HS-5 (cell line): Measurements from ENCODE around the gene AMPH.

ENCODE experiments used
- DNase-seq: peaks from one replicate; pipeline ENCODE4 v3.0.0-alpha.2; 2012; ENCODE audit warnings: low read depth

Gene AMPH

GRCh38 chr7:38630720-38631673, at the start of gene AMPH:
AMPH (minus strand) TSS chr7:38631373; CDS start chr7:38631351, 22 bp downstream.
- peak; percentile 49 for DNase-seq

DNA sequence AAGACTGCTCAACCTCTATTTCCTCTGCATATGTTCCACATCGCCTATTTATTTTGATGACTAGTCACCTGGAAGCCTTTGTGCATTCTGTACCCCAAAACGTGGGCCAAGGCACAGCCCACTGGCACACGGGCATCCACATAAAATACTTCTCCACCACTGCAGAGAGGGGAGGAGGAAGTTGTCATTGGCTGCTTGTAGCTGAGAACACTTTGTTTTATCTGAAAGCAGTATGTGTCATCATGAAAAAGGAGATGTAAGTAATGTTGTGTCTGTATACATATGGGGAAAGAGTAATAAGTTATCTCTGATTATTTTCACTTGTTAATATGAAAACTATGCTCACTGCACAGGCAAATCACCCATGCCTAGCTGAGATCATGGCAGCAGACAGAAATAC, 48.2 kb upstream of the AMPH start:
- no peak for DNase-seq

- no peak for DNase-seq
Measured at GRCh38 chr7:38678698-38679054, 47.5 kb upstream of the AMPH start.

DNA sequence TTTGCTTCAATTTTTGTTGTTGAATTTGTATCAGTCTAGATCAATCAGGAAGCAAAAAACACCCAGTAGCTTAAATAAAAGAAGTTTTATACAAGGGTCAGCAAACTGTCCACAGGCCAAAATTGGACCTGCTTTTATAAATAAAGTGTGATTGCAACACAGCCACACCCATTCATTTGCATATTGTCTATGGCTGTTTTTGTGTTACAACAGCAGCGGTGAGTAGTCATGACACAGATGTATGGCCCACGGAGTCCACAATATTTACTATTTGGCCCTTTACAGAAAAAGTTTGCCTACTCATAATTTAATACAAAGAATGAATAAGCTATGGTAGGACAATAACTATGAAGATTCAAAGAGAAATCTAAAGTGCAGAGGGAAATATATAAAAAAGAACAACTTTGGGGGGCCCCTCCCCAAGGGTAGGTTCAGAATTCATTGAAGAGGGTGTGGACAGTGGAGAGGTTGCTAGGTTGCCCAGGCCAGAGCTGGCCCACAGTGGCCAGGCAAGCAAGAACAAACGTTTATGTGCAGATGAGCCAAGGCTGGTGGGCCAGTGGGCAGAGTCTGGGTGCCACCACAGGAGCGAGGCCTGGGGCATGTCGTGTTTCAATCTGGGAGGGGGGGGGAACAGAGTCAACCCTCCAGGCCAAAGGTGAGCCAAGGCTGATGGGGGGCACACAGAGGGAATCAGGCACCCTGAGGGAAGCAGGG, 47.0 kb upstream of the AMPH start:
- DNase-seq, result no peak

DNA sequence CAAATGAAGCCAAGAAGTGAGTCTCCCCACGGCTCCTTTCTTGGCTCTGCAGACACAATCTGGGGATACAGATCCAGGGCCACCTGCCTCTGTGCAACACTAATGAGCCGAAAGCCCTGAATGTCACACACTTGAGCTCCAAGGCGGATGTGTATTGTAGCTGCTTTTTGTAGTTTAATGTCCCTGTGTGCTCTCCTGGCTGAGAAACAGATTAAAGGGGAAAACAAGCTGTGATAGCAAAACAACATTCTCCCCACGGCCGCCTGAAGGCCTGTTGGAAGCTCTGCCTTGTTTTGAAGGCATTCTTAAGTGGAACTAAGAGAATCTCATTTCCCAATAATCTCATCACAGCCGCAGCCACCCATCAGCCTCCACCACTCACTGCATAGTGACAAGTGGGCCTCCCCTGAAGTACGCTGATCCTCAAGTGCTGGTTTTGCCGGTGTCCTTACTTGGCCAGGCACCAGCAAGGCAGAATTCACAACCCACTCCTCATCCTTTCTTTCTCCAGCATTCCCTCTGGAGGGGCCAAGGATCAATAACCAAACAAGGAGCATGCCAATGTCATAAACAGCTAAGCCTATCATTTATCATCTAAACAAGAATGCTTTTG, 44.4 kb upstream of the AMPH start:
- no peak for DNase-seq

- no peak for DNase-seq
Measured at GRCh38 chr7:38674513-38674912, 43.3 kb upstream of the AMPH start.

GRCh38 chr7:38673795-38674194, 42.6 kb upstream of the AMPH start:
- peak; percentile 98 for DNase-seq

- no peak for DNase-seq
Measured at GRCh38 chr7:38671911-38672905, 41.0 kb upstream of the AMPH start.

DNA sequence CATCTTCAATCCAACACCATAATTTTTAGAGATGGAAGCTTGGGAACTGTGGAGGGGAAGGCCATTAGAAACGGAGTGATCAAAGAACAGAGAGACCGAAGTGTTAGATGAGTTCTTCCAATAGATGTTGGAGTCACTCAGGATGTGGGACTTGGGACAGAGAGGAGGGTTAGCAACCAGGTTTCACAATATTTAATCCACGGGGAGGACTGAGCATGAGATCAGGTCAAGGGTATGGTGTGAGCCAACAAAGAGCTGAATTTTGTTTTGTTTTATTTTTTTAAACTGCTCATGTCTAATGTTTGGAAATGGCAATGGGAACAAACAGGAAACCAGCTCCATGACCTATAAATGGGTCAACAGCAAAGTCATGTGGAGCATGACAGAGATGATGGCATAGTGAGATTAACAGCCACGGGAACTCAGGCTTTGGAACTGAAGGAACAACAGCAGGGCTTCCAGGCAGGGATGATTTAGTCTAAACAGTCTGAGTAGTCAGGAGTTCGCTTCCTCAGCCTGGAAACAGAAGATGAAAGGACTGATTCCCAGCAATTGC, 38.9 kb upstream of the AMPH start:
- DNase-seq, result no peak

DNA sequence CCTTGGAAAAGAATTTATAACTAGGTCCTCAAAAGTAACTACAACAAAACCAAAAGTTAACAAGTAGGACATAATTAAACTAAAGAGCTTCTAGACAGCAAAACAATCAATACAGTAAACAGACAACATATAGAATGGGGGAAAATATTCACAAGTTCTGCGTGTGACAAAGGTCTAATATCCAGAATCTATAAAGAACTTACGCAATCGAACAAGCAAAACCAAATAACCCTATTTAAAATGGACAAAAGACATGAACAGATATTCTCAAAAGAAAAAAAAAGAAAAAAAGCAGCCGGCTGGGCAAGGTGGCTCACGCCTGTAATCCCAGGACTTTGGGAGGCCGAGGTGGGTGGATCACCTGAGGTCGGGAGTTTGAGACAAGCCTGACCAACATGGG, 33.8 kb upstream of the AMPH start:
- DNase-seq, result no peak

GRCh38 chr7:38660427-38661099, 29.4 kb upstream of the AMPH start:
- no peak for DNase-seq

DNA sequence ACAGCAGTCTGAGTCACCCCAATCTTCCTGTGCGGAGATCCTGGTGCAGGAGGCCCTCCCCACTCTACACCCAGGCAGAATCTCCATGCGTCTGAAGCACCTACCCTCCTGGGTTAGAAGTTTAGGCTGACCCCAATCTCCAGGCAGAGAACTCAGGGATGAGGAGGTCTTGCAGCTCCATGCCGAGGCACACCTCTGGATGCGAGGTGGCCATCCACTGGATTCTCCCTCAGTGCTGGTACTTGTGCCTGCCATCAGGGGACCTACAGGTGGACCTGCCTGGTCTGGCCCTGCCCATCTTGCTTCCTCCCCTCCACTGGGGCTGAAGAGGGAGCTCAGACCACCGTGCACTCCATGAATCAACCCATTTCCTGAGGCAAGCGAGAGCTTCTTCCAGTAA, 28.8 kb upstream of the AMPH start:
- no peak for DNase-seq

- DNase-seq, result peak; percentile 46
Measured at GRCh38 chr7:38658921-38659320, 27.7 kb upstream of the AMPH start.

DNA sequence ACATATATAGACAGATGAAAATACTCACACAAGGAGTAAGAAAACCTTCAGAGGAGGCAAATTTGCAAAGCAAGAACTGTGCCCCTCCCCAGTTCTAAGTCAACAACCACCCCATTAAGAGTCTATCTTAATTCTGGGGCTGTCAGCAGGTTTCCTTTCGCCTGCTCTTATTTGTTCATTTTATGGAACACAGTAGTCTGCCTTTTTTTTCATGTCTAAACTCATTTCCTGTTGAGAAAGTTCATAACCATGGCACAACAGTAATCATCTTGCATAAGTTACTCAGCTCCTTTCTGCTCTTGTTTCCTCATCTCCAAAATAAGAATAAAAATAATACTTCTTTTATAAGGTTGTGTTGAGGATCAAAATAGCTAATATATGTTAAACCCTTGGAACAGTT, 25.8 kb upstream of the AMPH start:
- DNase-seq, result no peak

GRCh38 chr7:38655833-38656774, 24.9 kb upstream of the AMPH start:
- DNase-seq, result no peak

DNA sequence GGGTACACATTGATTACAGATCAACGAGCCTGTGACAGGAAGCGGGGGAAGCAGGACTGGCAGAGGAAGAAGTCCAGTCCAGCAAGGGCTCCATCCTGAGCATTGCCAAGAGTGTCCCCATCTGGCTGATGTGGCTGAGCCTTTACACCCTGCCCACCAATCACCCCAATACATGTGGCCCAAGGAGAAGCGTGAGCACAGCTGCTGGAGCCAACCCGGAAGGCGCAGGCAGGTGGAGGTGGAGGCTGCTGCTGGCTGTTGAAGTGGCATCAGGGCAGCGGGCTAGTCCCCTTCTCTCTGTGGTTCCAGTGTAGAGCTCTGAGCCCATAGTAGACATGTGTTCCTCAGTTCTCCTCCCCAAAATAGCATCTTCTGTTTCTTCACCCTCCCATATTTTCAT, 6.8 kb upstream of the AMPH start:
- no peak for DNase-seq

DNA sequence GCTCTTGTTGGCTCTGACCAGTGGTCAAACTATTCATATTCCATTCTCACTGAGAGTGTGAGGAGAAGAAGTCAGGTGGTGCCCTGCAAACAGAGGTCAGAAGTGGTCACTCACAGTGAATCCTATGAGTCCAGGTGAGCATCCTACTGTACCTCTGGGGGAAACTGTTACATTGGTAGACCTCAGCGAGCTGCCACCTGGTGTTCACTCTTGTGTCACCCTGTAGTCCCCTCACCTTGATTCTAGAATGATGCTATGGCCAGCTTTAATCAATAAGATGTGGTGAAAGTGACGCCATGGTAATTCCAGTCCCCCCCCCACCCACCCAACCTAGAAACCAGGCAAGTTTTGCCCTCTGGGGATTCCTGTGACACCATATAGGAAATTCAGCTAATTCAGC, 1.2 kb upstream of the AMPH start:
- no peak for DNase-seq

DNA sequence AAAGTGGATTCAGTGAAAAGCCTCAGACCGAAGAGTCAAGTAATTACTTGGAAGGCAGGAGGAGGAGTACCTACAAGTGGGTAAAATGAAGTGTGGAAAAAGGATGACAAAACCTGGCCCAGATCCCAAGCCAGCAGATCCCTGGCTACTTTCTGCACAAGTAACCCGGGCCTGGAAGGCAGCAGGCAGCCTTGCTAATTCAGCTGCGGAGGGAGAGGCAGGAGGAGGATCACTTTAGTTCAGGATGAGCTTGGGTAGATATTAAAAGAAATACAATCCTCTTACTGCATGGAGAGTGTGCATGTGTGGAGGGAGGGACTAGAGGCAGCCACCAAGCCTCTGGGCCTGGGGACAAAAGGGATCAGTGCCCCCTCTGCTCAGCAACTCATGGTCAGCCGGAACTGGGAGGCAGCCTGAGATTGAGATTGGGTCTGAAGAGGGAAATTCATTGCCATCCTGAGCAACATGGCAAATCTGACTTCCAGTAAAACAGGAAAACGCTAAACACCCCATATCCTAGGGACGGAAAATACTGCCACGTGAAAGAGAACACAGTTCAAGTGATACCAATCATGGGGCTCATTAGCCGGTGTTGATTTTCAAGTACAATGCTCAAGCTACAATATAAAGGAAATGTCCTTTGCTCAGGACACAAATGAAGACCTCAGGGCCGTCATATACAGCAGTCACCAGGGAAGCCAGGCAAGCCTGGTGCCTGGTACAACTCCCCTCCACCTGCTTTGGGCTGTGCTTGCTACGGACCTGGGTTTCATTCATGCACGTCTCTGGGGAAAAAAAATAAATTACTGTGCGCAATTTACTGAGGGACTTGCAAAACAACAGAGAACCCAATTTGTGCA, 1.3 kb downstream of the AMPH start:
- DNase-seq, result no peak
